Keratinocyte (primary cell): ENCODE data around the gene TSFM. TPM values are rescaled to one million over a fixed set of nuclear protein-coding genes. Genes with fewer than 3 reads are reported as not detected.

Experiments
- DNase-seq: peaks from one replicate; pipeline ENCODE4 v3.0.0-alpha.2; 2011; ENCODE audit warnings: low read depth, missing footprints, low spot score
- FAIRE-seq: peaks from 2 replicates; lab custom pipeline; 2011; peaks lifted over from hg19 to GRCh38; lab: Jason Lieb, UNC
- H2AFZ ChIP-seq: 2 replicates; pipeline ENCODE4 v1.6.0; 2012; ENCODE audit warnings: low read length, control low read depth, inconsistent platforms; ENCODE audit not compliant: control insufficient read depth
- H3K27ac ChIP-seq: 2 replicates; pipeline ENCODE4 v1.5.1; 2011; ENCODE audit warnings: low read length; ENCODE audit not compliant: control insufficient read depth, insufficient read depth
- H3K27me3 ChIP-seq: 3 replicates; pipeline ENCODE4 v1.6.0; 2011; ENCODE audit warnings: low read length; ENCODE audit not compliant: control insufficient read depth, insufficient read depth; ENCODE audit errors: extremely low read depth
- H3K36me3 ChIP-seq, 2 experiments: 2 replicates in 1 of 2; 3 replicates in 1 of 2; pipeline ENCODE4 v1.5.1; 2011; ENCODE audit warnings: low read length in 2 of 2, mild to moderate bottlenecking in 1 of 2; ENCODE audit not compliant: control insufficient read depth in 2 of 2, insufficient read depth in 2 of 2; ENCODE audit errors: extremely low read depth in 1 of 2
- H3K4me1 ChIP-seq: 3 replicates; pipeline ENCODE4 v1.5.1; 2011; ENCODE audit warnings: low read length; ENCODE audit not compliant: control insufficient read depth, insufficient read depth; ENCODE audit errors: extremely low read depth
- H3K4me2 ChIP-seq: 3 replicates; pipeline ENCODE4 v1.6.0; 2011; ENCODE audit warnings: low read depth, low read length; ENCODE audit not compliant: control insufficient read depth, insufficient read depth; ENCODE audit errors: extremely low read depth
- H3K4me3 ChIP-seq, 3 experiments: fragments of 200-600 bp in 1 of 3; sonication (generic) in 1 of 3; 2 replicates in 2 of 3; 3 replicates in 1 of 3; pipeline ENCODE4 v1.5.1; 2011 to 2016; ENCODE audit warnings: low read length in 3 of 3, mild to moderate bottlenecking in 3 of 3, control low read depth in 2 of 3, inconsistent platforms in 1 of 3, low read depth in 1 of 3, mixed read lengths in 1 of 3, mixed run types in 1 of 3, moderate library complexity in 1 of 3; ENCODE audit not compliant: control insufficient read depth in 2 of 3, insufficient read depth in 2 of 3; ENCODE audit errors: extremely low read depth in 1 of 3
- H3K79me2 ChIP-seq: 2 replicates; pipeline ENCODE4 v1.6.0; 2012; ENCODE audit warnings: low read length; ENCODE audit not compliant: control insufficient read depth, insufficient read depth
- H3K9ac ChIP-seq: 3 replicates; pipeline ENCODE4 v1.6.0; 2011; ENCODE audit warnings: low read length; ENCODE audit not compliant: control insufficient read depth, insufficient read depth; ENCODE audit errors: extremely low read depth
- H3K9me1 ChIP-seq: 3 replicates; pipeline ENCODE4 v1.6.0; 2011; ENCODE audit warnings: low read length; ENCODE audit not compliant: control insufficient read depth, insufficient read depth; ENCODE audit errors: extremely low read depth
- H3K9me3 ChIP-seq: 2 replicates; pipeline ENCODE4 v1.5.1; 2012; ENCODE audit warnings: low read depth, low read length; ENCODE audit not compliant: control insufficient read depth
- H4K20me1 ChIP-seq: 3 replicates; pipeline ENCODE4 v1.6.0; 2011; ENCODE audit warnings: low read length; ENCODE audit not compliant: control insufficient read depth, insufficient read depth; ENCODE audit errors: extremely low read depth
- CTCF ChIP-seq, 3 experiments: IDR thresholded peaks in 1 of 3; conservative IDR thresholded peaks in 1 of 3; optimal IDR thresholded peaks in 1 of 3; 2 replicates in 2 of 3; 3 replicates in 1 of 3; pipeline versions ENCODE3 to v1.5.1; 2011; ENCODE audit warnings: low read length in 3 of 3, mild to moderate bottlenecking in 3 of 3, moderate library complexity in 2 of 3, control low read depth in 1 of 3, inconsistent platforms in 1 of 3; ENCODE audit not compliant: insufficient read depth in 2 of 3; ENCODE audit errors: extremely low read depth in 1 of 3
- EZH2 ChIP-seq: IDR thresholded peaks from one replicate; pipeline ENCODE4 v1.6.1; 2012; ENCODE audit warnings: inconsistent platforms, mild to moderate bottlenecking, low read length, moderate library complexity
- dilution Hi-C: fragments of 300-500 bp; cut with MboI; formaldehyde crosslinking; loops from one replicate; pipeline ENCODE4 v1.7.0; 2020; ENCODE audit warnings: low sequenced_read_pairs; ENCODE audit not compliant: extremely low pct_ligation_motif_present
- polyA plus RNA-seq, 5 experiments: library from polyadenylated mRNA; depleted of rRNA in 3 of 5; stranded (reverse) in 3 of 5; stranded (forward) in 1 of 5; unstranded in 1 of 5; fragments of >200 nt; gene quantifications; 1 replicate in 1 of 5; 2 replicates in 3 of 5; 3 replicates in 1 of 5; pipeline versions ENCODE4 v1.2.1 to v1.2.3, GENCODE V29; 2011 to 2012; ENCODE audit warnings: missing spikeins in 2 of 5, low read depth in 1 of 5, low replicate concordance in 1 of 5

Gene TSFM
- polyA plus RNA-seq, 1 donor (not counting 4 experiments of a cell fraction or from before 2014, with no cell fraction given) = 30.5 TPM

- no peak for FAIRE-seq
- Histone ChIP-seq H3K79me2 (peaks cover 66% of the 10 kb centered on the region), H3K27ac (no peak overlapping the region), H3K9me1 (peaks cover 2% of the 10 kb centered on the region), H3K9me3 (no peaks in the 10 kb centered on the region), H3K9ac (no peak overlapping the region), H3K27me3 (no peaks in the 10 kb centered on the region), H2AFZ (no peak overlapping the region), H4K20me1 (peaks cover 23% of the 10 kb centered on the region), H3K4me2 (no peak overlapping the region), H3K4me3 (no peak overlapping the region), H3K4me1 (peaks cover 6% of the 10 kb centered on the region), H3K36me3 (peaks cover 23 to 27% of the 10 kb centered on the region in 2 experiments)
- dilution Hi-C loops = no loop called here
- no peak for DNase-seq
- TF ChIP-seq EZH2 = no peak
- TF ChIP-seq CTCF (optimal IDR thresholded peaks at IDR 0.05 in 1 of 3, IDR thresholded peaks at IDR 0.05 in 1 of 3, conservative IDR thresholded peaks at IDR 0.05 in 1 of 3; ENCODE audit: extremely low read depth in 1 of 3, insufficient read depth in 2 of 3, low read length in 3 of 3) = no peak
Measured at GRCh38 chr12:57830393-57830792, 47.8 kb downstream of the TSFM start.

DNA sequence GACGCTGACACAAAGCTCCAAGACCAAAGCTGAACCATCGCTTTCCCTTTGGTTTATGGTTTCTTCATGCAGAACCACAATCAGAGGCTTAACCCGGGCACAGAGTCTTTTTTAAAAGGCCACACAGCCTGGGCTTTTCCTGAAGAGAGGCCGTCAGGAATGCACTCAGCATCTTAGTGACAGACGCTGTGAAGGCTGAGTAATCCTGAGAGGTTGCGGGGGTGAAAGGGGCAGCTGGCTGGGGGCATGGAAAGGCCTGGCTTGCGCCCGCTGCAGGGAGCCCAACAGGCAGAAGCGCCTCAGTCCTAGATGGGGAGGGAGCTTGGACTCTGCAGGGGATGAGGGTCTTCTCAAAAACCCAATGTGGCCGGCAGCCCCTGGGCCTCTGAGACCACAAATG, 50.4 kb downstream of the TSFM start:
- H3K36me3 ChIP-seq = peaks cover under 1 to 7% of the 10 kb centered on the region in 2 experiments
- dilution Hi-C loops = no loop called here
- no peak overlapping the region for H3K27ac ChIP-seq
- peaks cover 30% of the 10 kb centered on the region for H4K20me1 ChIP-seq
- H3K9ac ChIP-seq = no peak overlapping the region
- DNase-seq (no peak), FAIRE-seq (no peak)
- peaks cover 5% of the 10 kb centered on the region for H3K9me1 ChIP-seq
- no peak overlapping the region for H3K4me2 ChIP-seq
- H3K4me3 ChIP-seq = no peak overlapping the region
- peaks cover 77% of the 10 kb centered on the region for H3K79me2 ChIP-seq
- H3K27me3 ChIP-seq = no peaks in the 10 kb centered on the region
- H3K4me1 ChIP-seq = peaks cover 31% of the 10 kb centered on the region
- no peak overlapping the region for H2AFZ ChIP-seq
- H3K9me3 ChIP-seq = no peaks in the 10 kb centered on the region
- TF ChIP-seq CTCF (optimal IDR thresholded peaks at IDR 0.05 in 1 of 3, IDR thresholded peaks at IDR 0.05 in 1 of 3, conservative IDR thresholded peaks at IDR 0.05 in 1 of 3; ENCODE audit: extremely low read depth in 1 of 3, insufficient read depth in 2 of 3, low read length in 3 of 3) (no peak), EZH2 (no peak)
